Measurements from ENCODE around the gene CIB1. TPM values are rescaled to one million over a fixed set of nuclear protein-coding genes. Genes with fewer than 3 reads are reported as not detected.

The CIB1 gene
- total and polyA plus RNA-seq, 10 of the 15 experiments (the other 5 are each of a cell fraction or from before 2014, with no cell fraction given) = 10.8 to 155 (median 81.9) TPM

DNA sequence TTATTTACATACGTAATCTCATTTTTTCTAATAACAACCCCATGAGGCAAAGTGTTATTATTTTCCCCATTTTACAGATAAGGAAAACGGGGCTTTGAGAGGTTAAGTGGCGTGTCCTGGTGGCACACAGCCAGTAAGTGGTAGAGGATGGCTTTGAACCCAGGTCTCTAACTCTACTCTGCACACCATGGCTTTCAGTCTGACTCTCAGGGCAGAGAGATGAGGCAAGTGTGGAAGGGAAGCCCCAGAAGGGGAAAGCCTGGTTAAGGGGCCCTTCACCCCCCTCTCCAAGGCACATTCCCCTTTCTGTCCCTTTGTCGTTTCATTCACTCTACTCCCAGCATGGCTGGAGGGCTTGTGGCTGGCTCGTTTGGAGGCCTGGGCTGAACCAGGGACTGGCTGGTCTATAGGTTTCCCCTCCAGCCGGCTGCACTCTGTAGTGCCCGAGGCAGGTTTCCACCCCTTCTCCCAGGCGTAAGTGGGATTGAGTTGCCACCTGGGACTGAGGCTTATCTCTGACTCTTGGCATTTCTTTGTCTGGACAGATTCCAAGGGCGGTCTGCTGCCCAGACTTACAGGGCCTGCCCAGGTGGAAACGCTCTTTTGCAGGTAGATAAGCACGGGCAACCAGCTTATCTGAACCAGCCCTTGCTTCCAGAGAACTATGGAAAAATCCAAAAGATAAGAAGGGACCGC is 20.5 kb downstream of the CIB1 start:
- H3K27ac ChIP-seq (ENCODE audit: control insufficient read depth, insufficient read depth) = no peak overlapping the region
- peak; percentile 57 for ATAC-seq
- TF ChIP-seq CEBPB (IDR thresholded peaks at IDR 0.05; ENCODE audit: borderline replicate concordance in 1 of 2, low read depth in 2 of 2, low read length in 2 of 2) = no peak
- no peak for TF ChIP-seq TCF7 (IDR thresholded peaks at IDR 0.05; ENCODE audit: borderline replicate concordance)
- TF ChIP-seq MTA2 (IDR thresholded peaks at IDR 0.05; ENCODE audit: low read depth) = no peak
- 0 out of 2 replicates have a peak, but pooled peaks have one; percentile 46 for TF ChIP-seq EED (IDR thresholded peaks at IDR 0.05; ENCODE audit: low read depth)
- TF ChIP-seq, protein P1, sequence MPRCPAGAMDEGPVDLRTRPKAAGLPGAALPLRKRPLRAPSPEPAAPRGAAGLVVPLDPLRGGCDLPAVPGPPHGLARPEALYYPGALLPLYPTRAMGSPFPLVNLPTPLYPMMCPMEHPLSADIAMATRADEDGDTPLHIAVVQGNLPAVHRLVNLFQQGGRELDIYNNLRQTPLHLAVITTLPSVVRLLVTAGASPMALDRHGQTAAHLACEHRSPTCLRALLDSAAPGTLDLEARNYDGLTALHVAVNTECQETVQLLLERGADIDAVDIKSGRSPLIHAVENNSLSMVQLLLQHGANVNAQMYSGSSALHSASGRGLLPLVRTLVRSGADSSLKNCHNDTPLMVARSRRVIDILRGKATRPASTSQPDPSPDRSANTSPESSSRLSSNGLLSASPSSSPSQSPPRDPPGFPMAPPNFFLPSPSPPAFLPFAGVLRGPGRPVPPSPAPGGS (IDR thresholded peaks at IDR 0.05; ENCODE audit: borderline replicate concordance, insufficient read depth, low read depth, low read length, poor library complexity, severe bottlenecking) = peak; percentile 3
- peak; percentile 23; the same call in 1 of the 2 replicates for TF ChIP-seq IKZF1 (conservative IDR thresholded peaks at IDR 0.05)
- no peak for TF ChIP-seq MXI1 (IDR thresholded peaks at IDR 0.05; ENCODE audit: low read depth, low read length)
- 0 out of 4 replicates have a peak, but pooled peaks of 1 of the 2 experiments have one; percentile 21 for TF ChIP-seq ETV6 (conservative IDR thresholded peaks at IDR 0.05 in 1 of 2, IDR thresholded peaks at IDR 0.05 in 1 of 2; ENCODE audit: borderline replicate concordance in 1 of 2, low read depth in 1 of 2)
- peak; percentile 63 for TF ChIP-seq JUNB (IDR thresholded peaks at IDR 0.05)
- no peak for TF ChIP-seq SMARCA5 (IDR thresholded peaks at IDR 0.05)
- TF ChIP-seq CBFB (IDR thresholded peaks at IDR 0.05; ENCODE audit: low read depth) = no peak
- TF ChIP-seq POLR2AphosphoS5 (IDR thresholded peaks at IDR 0.05; ENCODE audit: low read length) = no peak
- no peak for TF ChIP-seq NR2C2 (IDR thresholded peaks at IDR 0.05; ENCODE audit: borderline replicate concordance, control insufficient read depth, insufficient read length, low read depth)
- TF ChIP-seq ZNF24 (IDR thresholded peaks at IDR 0.05) = no peak
- TF ChIP-seq HCFC1 (IDR thresholded peaks at IDR 0.05; ENCODE audit: low read length) = no peak
- no peak for TF ChIP-seq ZBED1 (IDR thresholded peaks at IDR 0.05; ENCODE audit: borderline replicate concordance)
- TF ChIP-seq WRNIP1 (IDR thresholded peaks at IDR 0.05; ENCODE audit: borderline replicate concordance, low read depth, low read length) = no peak
- TF ChIP-seq, protein P2, sequence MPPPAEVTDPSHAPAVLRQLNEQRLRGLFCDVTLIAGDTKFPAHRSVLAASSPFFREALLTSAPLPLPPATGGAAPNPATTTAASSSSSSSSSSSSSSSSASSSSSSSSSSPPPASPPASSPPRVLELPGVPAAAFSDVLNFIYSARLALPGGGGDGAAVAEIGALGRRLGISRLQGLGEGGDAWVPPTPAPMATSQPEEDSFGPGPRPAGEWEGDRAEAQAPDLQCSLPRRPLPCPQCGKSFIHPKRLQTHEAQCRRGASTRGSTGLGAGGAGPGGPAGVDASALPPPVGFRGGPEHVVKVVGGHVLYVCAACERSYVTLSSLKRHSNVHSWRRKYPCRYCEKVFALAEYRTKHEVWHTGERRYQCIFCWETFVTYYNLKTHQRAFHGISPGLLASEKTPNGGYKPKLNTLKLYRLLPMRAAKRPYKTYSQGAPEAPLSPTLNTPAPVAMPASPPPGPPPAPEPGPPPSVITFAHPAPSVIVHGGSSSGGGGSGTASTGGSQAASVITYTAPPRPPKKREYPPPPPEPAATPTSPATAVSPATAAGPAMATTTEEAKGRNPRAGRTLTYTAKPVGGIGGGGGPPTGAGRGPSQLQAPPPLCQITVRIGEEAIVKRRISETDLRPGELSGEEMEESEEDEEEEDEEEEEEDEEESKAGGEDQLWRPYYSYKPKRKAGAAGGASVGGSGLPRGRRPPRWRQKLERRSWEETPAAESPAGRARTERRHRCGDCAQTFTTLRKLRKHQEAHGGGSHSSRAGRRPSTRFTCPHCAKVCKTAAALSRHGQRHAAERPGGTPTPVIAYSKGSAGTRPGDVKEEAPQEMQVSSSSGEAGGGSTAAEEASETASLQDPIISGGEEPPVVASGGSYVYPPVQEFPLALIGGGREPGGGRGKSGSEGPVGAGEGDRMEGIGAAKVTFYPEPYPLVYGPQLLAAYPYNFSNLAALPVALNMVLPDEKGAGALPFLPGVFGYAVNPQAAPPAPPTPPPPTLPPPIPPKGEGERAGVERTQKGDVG (CRISPR knock-in tag; IDR thresholded peaks at IDR 0.05) = no peak
- TF ChIP-seq IRF4 (IDR thresholded peaks at IDR 0.05; ENCODE audit: low read depth, low read length) = no peak
- no peak for TF ChIP-seq NBN (IDR thresholded peaks at IDR 0.05)
- TF ChIP-seq EP300 (IDR thresholded peaks at IDR 0.05; ENCODE audit: borderline replicate concordance in 1 of 2, control insufficient read depth in 1 of 2, low read depth in 2 of 2, low read length in 2 of 2) = no peak

More for the DNA sequence above, 20.5 kb downstream of the CIB1 start:
- Histone ChIP-seq H3K4me3 (no peak overlapping the region), H3K27me3 (replicated peaks in 1 of 2; ENCODE audit: control insufficient read depth in 2 of 2, insufficient read depth in 2 of 2, low read length in 1 of 2) (no peaks in the 10 kb centered on the region), H3K9ac (ENCODE audit: control insufficient read depth, insufficient read depth, low read length) (no peak overlapping the region), H3K36me3 (ENCODE audit: control insufficient read depth in 2 of 2, insufficient read depth in 2 of 2, low read length in 1 of 2) (no peaks in the 10 kb centered on the region; a peak in 1 of 4 replicates), H2AFZ (ENCODE audit: control insufficient read depth, low read depth, low read length) (no peak overlapping the region; the same call in 1 of the 2 replicates), H3K79me2 (ENCODE audit: control insufficient read depth, insufficient read depth, low read length) (no peaks in the 10 kb centered on the region; the same call in none of the 2 replicates), H3K4me2 (ENCODE audit: control insufficient read depth, insufficient read depth) (no peak overlapping the region), H3K4me1 (ENCODE audit: control insufficient read depth, insufficient read depth, low read length) (peaks cover 25% of the 10 kb centered on the region), H3K9me3 (replicated peaks; ENCODE audit: control insufficient read depth, insufficient read depth, low read length) (no peaks in the 10 kb centered on the region), H4K20me1 (ENCODE audit: control insufficient read depth, insufficient read depth) (no peaks in the 10 kb centered on the region)
- POLR2A ChIA-PET = interaction anchor here (0.9 to 1.5 kb wide), 3 partner anchors 12 to 55 kb away, joined by 4 to 5 read pairs (median 4); partner anchors contain the start of gene SEMA4B
- FAIRE-seq = no peak
- no peak for DNase-seq (ENCODE audit: low read depth, low spot score)
- in situ Hi-C loops (cut with MboI) (no loop called here), intact Hi-C loops (cut with micrococcal nuclease; ENCODE audit: unreplicated experiment) (no loop called here)
- 70% methylated on average over 12 of the region's 12 CpGs for WGBS (ENCODE audit: insufficient coverage, insufficient replicate concordance, low lambda C conversion rate, missing lambda C conversion rate)
- no TSS peak for BruUV-seq (replicated peaks)
- SMC1A ChIA-PET (ENCODE audit: uncharacterized antibody, unreplicated experiment) = interaction anchor here (0.8 to 4.9 kb wide), 2 partner anchors 13 to 65 kb away, joined by 3 to 20 read pairs; partner anchors contain the start of gene SEMA4B
- RAD21 ChIA-PET (ENCODE audit: unreplicated experiment) = interaction anchor here (1.0 to 1.2 kb wide), 3 partner anchors 13 to 51 kb away, joined by 3 to 5 read pairs (median 5); no protein-coding TSS in a partner anchor
- CTCF ChIA-PET = interaction anchor here (1.0 to 2.0 kb wide), 7 partner anchors 8 to 70 kb away, joined by 3 to 8 read pairs (median 3); partner anchors contain the start of gene SEMA4B
